Endothelial cell (in vitro differentiated cells): ENCODE results near the gene GPC5. TPM values are rescaled to one million over a fixed set of nuclear protein-coding genes. Genes with fewer than 3 reads are reported as not detected.

ENCODE experiments used
- DNase-seq: peaks from one replicate; pipeline ENCODE4 v3.0.0; 2021; ENCODE audit warnings: low spot score
- H3K27ac Mint-ChIP-seq: one replicate; pipeline ENCODE4 v1.8.0; 2021; ENCODE audit warnings: mixed read lengths, inconsistent platforms; ENCODE audit not compliant: unreplicated experiment
- H3K27me3 Mint-ChIP-seq: one replicate; pipeline ENCODE4 v1.8.0; 2021; ENCODE audit warnings: mild to moderate bottlenecking, moderate library complexity, mixed read lengths, inconsistent platforms; ENCODE audit not compliant: unreplicated experiment
- H3K36me3 Mint-ChIP-seq: one replicate; pipeline ENCODE4 v1.8.0; 2021; ENCODE audit warnings: mild to moderate bottlenecking, low read depth, mixed read lengths, inconsistent platforms; ENCODE audit not compliant: unreplicated experiment
- H3K4me1 Mint-ChIP-seq: one replicate; pipeline ENCODE4 v1.8.0; 2021; ENCODE audit warnings: mild to moderate bottlenecking, mixed read lengths, inconsistent platforms; ENCODE audit not compliant: unreplicated experiment
- H3K4me3 Mint-ChIP-seq: one replicate; pipeline ENCODE4 v1.8.0; 2021; ENCODE audit warnings: mild to moderate bottlenecking, mixed read lengths, inconsistent platforms; ENCODE audit not compliant: unreplicated experiment
- H3K9me3 Mint-ChIP-seq: one replicate; pipeline ENCODE4 v1.8.0; 2021; ENCODE audit warnings: mixed read lengths, inconsistent platforms; ENCODE audit not compliant: unreplicated experiment
- CTCF ChIP-seq: fragments of 200-600 bp; sonication (generic); IDR thresholded peaks from one replicate; pipeline ENCODE4 v1.5.0; 2021; ENCODE audit warnings: antibody characterized with exemption; ENCODE audit not compliant: unreplicated experiment
- total RNA-seq: library from RNA; stranded (reverse); fragmentation: NEBNext Ultra II Directional; extraction: Animal tissue kit (Norgen Biotek cat#: 25700); gene quantifications from one replicate; pipeline ENCODE4 v1.2.1, GENCODE V29; 2021; ENCODE audit not compliant: unreplicated experiment

Gene GPC5
- total RNA-seq, 1 donor from 2014 or later, result not detected

GRCh38 chr13:92097337-92097903 is 699.0 kb downstream of the GPC5 start:
- no peaks in the 10 kb centered on the region for H3K9me3 Mint-ChIP-seq
- H3K27me3 Mint-ChIP-seq, result no peaks in the 10 kb centered on the region
- no peaks in the 10 kb centered on the region for H3K4me1 Mint-ChIP-seq
- TF ChIP-seq CTCF, result no peak
- H3K36me3 Mint-ChIP-seq, result no peaks in the 10 kb centered on the region
- no peak for DNase-seq
- no peak overlapping the region for H3K27ac Mint-ChIP-seq
- no peak overlapping the region for H3K4me3 Mint-ChIP-seq

GRCh38 chr13:92101801-92102200 is 703.4 kb downstream of the GPC5 start:
- Mint-ChIP-seq H3K4me1 (no peaks in the 10 kb centered on the region), H3K4me3 (no peak overlapping the region), H3K27ac (no peak overlapping the region), H3K36me3 (no peaks in the 10 kb centered on the region), H3K27me3 (no peaks in the 10 kb centered on the region), H3K9me3 (no peaks in the 10 kb centered on the region)
- no peak for DNase-seq
- no peak for TF ChIP-seq CTCF

- H3K9me3 Mint-ChIP-seq, result no peaks in the 10 kb centered on the region
- no peaks in the 10 kb centered on the region for H3K36me3 Mint-ChIP-seq
- no peaks in the 10 kb centered on the region for H3K4me1 Mint-ChIP-seq
- no peaks in the 10 kb centered on the region for H3K27me3 Mint-ChIP-seq
- no peak for TF ChIP-seq CTCF
- DNase-seq, result no peak
- no peak overlapping the region for H3K4me3 Mint-ChIP-seq
- H3K27ac Mint-ChIP-seq, result no peak overlapping the region
Observed at GRCh38 chr13:92103689-92104153, 705.3 kb downstream of the GPC5 start.

- Mint-ChIP-seq H3K36me3 (no peaks in the 10 kb centered on the region), H3K27me3 (peaks cover 1% of the 10 kb centered on the region), H3K4me3 (no peak overlapping the region), H3K27ac (no peak overlapping the region), H3K4me1 (no peaks in the 10 kb centered on the region), H3K9me3 (no peaks in the 10 kb centered on the region)
- DNase-seq, result no peak
- no peak for TF ChIP-seq CTCF
Observed at GRCh38 chr13:92122186-92122853, 723.9 kb downstream of the GPC5 start.

- DNase-seq, result no peak
Observed at GRCh38 chr13:92126399-92126798, 728.0 kb downstream of the GPC5 start.

More at GRCh38 chr13:92126399-92126798, 728.0 kb downstream of the GPC5 start:
- H3K9me3 Mint-ChIP-seq, result no peaks in the 10 kb centered on the region
- H3K4me1 Mint-ChIP-seq, result no peaks in the 10 kb centered on the region
- TF ChIP-seq CTCF, result no peak
- no peak overlapping the region for H3K27ac Mint-ChIP-seq
- H3K36me3 Mint-ChIP-seq, result no peaks in the 10 kb centered on the region
- H3K27me3 Mint-ChIP-seq, result peaks cover 1% of the 10 kb centered on the region
- no peak overlapping the region for H3K4me3 Mint-ChIP-seq
